H9 (cell line): ENCODE data around the gene CYP19A1. TPM values are rescaled to one million over a fixed set of nuclear protein-coding genes. Genes with fewer than 3 reads are reported as not detected.

Experiments used
- DNase-seq: peaks from one replicate; pipeline ENCODE4 v3.0.0-alpha.2; 2017
- H2AFZ ChIP-seq: one replicate; pipeline ENCODE4 v1.6.1; 2013; ENCODE audit warnings: mild to moderate bottlenecking, low read length, control low read depth, moderate library complexity
- H2AK5ac ChIP-seq: 2 replicates; pipeline ENCODE4 v1.6.1; 2013; ENCODE audit warnings: low read length, control low read depth, mixed read lengths; ENCODE audit not compliant: insufficient read length
- H2BK120ac ChIP-seq: one replicate; pipeline ENCODE4 v1.6.1; 2013; ENCODE audit warnings: low read depth, mild to moderate bottlenecking, low read length, control low read depth, inconsistent platforms; ENCODE audit not compliant: poor library complexity, severe bottlenecking
- H2BK12ac ChIP-seq: 2 replicates; pipeline ENCODE4 v1.6.1; 2013; ENCODE audit warnings: low read length, control low read depth, mixed read lengths, low read depth; ENCODE audit not compliant: insufficient read length
- H2BK15ac ChIP-seq: 2 replicates; pipeline ENCODE4 v1.6.1; 2013; ENCODE audit warnings: low read depth, low read length, control low read depth
- H2BK20ac ChIP-seq: one replicate; pipeline ENCODE4 v1.6.1; 2013; ENCODE audit warnings: low read depth, mild to moderate bottlenecking, low read length, control low read depth, inconsistent platforms; ENCODE audit not compliant: poor library complexity, severe bottlenecking
- H2BK5ac ChIP-seq: 2 replicates; pipeline ENCODE4 v1.6.1; 2013; ENCODE audit warnings: low read length, control low read depth, mixed read lengths; ENCODE audit not compliant: insufficient read length
- H3K14ac ChIP-seq: 2 replicates; pipeline ENCODE4 v1.6.1; 2013; ENCODE audit warnings: low read length, control low read depth; ENCODE audit not compliant: insufficient read depth
- H3K18ac ChIP-seq: 2 replicates; pipeline ENCODE4 v1.6.1; 2013; ENCODE audit warnings: low read depth, mild to moderate bottlenecking, mixed read lengths, low read length, control low read depth; ENCODE audit not compliant: insufficient read length
- H3K23ac ChIP-seq: 2 replicates; pipeline ENCODE4 v1.6.1; 2013; ENCODE audit warnings: low read length, control low read depth, mixed read lengths, low read depth; ENCODE audit not compliant: insufficient read length
- H3K23me2 ChIP-seq: 2 replicates; pipeline ENCODE4 v1.6.1; 2013; ENCODE audit warnings: low read depth, mild to moderate bottlenecking, mixed read lengths, low read length, control low read depth; ENCODE audit not compliant: insufficient read length, poor library complexity, severe bottlenecking
- H3K27ac ChIP-seq: 2 replicates; pipeline ENCODE4 v1.5.1; 2013; ENCODE audit warnings: low read length, control low read depth, mixed read lengths, low read depth; ENCODE audit not compliant: insufficient read length
- H3K27me3 ChIP-seq: 2 replicates; pipeline ENCODE4 v1.6.1; 2013; ENCODE audit warnings: low read length, control low read depth, inconsistent platforms; ENCODE audit not compliant: insufficient read depth
- H3K4ac ChIP-seq: 2 replicates; pipeline ENCODE4 v1.6.1; 2013; ENCODE audit warnings: low read depth, mild to moderate bottlenecking, control low read depth, inconsistent platforms, low read length, moderate library complexity
- H3K4me1 ChIP-seq: 2 replicates; pipeline ENCODE4 v1.6.1; 2013; ENCODE audit warnings: low read length, control low read depth, inconsistent platforms; ENCODE audit not compliant: insufficient read depth
- H3K4me2 ChIP-seq: 2 replicates; pipeline ENCODE4 v1.6.1; 2013; ENCODE audit warnings: low read length, control low read depth, mixed read lengths; ENCODE audit not compliant: insufficient read length, insufficient read depth
- H3K56ac ChIP-seq: 2 replicates; pipeline ENCODE4 v1.6.1; 2013; ENCODE audit warnings: low read depth, mild to moderate bottlenecking, mixed read lengths, low read length, control low read depth; ENCODE audit not compliant: insufficient read length
- H3K79me1 ChIP-seq: 2 replicates; pipeline ENCODE4 v1.6.1; 2013; ENCODE audit warnings: low read depth, mild to moderate bottlenecking, moderate library complexity, low read length, control low read depth, inconsistent platforms; ENCODE audit not compliant: insufficient read depth, poor library complexity, severe bottlenecking
- H3K79me2 ChIP-seq: 2 replicates; pipeline ENCODE4 v1.6.1; 2013; ENCODE audit warnings: low read length, control low read depth, inconsistent platforms; ENCODE audit not compliant: insufficient read depth
- H3K9ac ChIP-seq: 2 replicates; pipeline ENCODE4 v1.6.1; 2013; ENCODE audit warnings: low read length, control low read depth, mixed read lengths; ENCODE audit not compliant: insufficient read length; ENCODE audit errors: extremely low read depth
- H3K9me3 ChIP-seq: one replicate; pipeline ENCODE4 v1.6.1; 2013; ENCODE audit warnings: low read depth, low read length, inconsistent platforms; ENCODE audit not compliant: control insufficient read depth
- H3T11ph ChIP-seq: one replicate; pipeline ENCODE4 v1.6.1; 2013; ENCODE audit warnings: mild to moderate bottlenecking, low read length, control low read depth, inconsistent platforms
- H4K20me1 ChIP-seq: one replicate; pipeline ENCODE4 v1.6.1; 2013; ENCODE audit not compliant: control insufficient read depth, insufficient read length, insufficient read depth
- H4K5ac ChIP-seq: 2 replicates; pipeline ENCODE4 v1.6.1; 2013; ENCODE audit warnings: low read depth, mild to moderate bottlenecking, mixed read lengths, low read length, control low read depth; ENCODE audit not compliant: insufficient read length
- H4K8ac ChIP-seq: replicated peaks from 2 replicates; pipeline ENCODE4 v1.6.1; 2013; ENCODE audit warnings: low read length, control low read depth, mixed read lengths, low read depth; ENCODE audit not compliant: insufficient read length
- H4K91ac ChIP-seq: 2 replicates; pipeline ENCODE4 v1.6.1; 2013; ENCODE audit warnings: low read depth, mild to moderate bottlenecking, moderate library complexity, mixed read lengths, low read length, control low read depth; ENCODE audit not compliant: insufficient read length
- H3K27ac Mint-ChIP-seq, 3 experiments: 2 replicates in 2 of 3; 3 replicates in 1 of 3; pipeline ENCODE4 v1.8.0; 2020 to 2021; ENCODE audit warnings: mixed read lengths in 3 of 3, mild to moderate bottlenecking in 1 of 3, moderate library complexity in 1 of 3
- H3K27me3 Mint-ChIP-seq: 2 replicates; pipeline ENCODE4 v1.8.0; 2021; ENCODE audit warnings: low read depth, mild to moderate bottlenecking, moderate library complexity, mixed read lengths
- H3K36me3 Mint-ChIP-seq, 3 experiments: 2 replicates in 2 of 3; 3 replicates in 1 of 3; pipeline ENCODE4 v1.8.0; 2020 to 2021; ENCODE audit warnings: low read depth in 3 of 3, mixed read lengths in 3 of 3; ENCODE audit not compliant: insufficient read depth in 1 of 3
- H3K4me1 Mint-ChIP-seq, 2 experiments: 2 replicates each; pipeline ENCODE4 v1.8.0; 2020; ENCODE audit warnings: mixed read lengths in 2 of 2
- H3K4me3 Mint-ChIP-seq, 2 experiments: 2 replicates in 1 of 2; 3 replicates in 1 of 2; pipeline ENCODE4 v1.8.0; 2020 to 2021; ENCODE audit warnings: mild to moderate bottlenecking in 2 of 2, mixed read lengths in 2 of 2, moderate library complexity in 1 of 2
- H3K9me3 Mint-ChIP-seq, 2 experiments: 2 replicates in 1 of 2; 3 replicates in 1 of 2; pipeline ENCODE4 v1.8.0; 2020; ENCODE audit warnings: mild to moderate bottlenecking in 2 of 2, mixed read lengths in 2 of 2, moderate library complexity in 1 of 2
- CTCF ChIP-seq: fragments of 200-600 bp; sonication (generic); conservative IDR thresholded peaks from 3 replicates; pipeline ENCODE4 v1.8.0; 2021; ENCODE audit warnings: antibody characterized with exemption, mild to moderate bottlenecking
- WGBS: extraction: QIAGEN DNeasy Blood & Tissue Kit; methylation state at CpG from one replicate; pipeline ENCODE4 v1.1.7; 2013; ENCODE audit warnings: missing lambda C conversion rate, low lambda C conversion rate, mixed read lengths; ENCODE audit not compliant: insufficient read length; ENCODE audit errors: extremely low coverage; 5-methylcytosine and 5-hydroxymethylcytosine counted together
- total RNA-seq: library from RNA; stranded (reverse); gene quantifications from 2 replicates; pipeline ENCODE4 v1.2.1, GENCODE V29; 2021

The CYP19A1 gene
- total RNA-seq, 1 experiment from 2014 or later, result not detected

GRCh38 chr15:51378406-51378805 is 40.0 kb upstream of the CYP19A1 start:
- no peaks in the 10 kb centered on the region for H3K27me3 ChIP-seq
- no peaks in the 10 kb centered on the region for H3K79me2 ChIP-seq
- H3K4ac ChIP-seq, result no peak overlapping the region
- H2AK5ac ChIP-seq, result no peak overlapping the region
- no peak overlapping the region for H4K5ac ChIP-seq
- H3K9me3 ChIP-seq, result no peaks in the 10 kb centered on the region
- H2BK15ac ChIP-seq, result no peak overlapping the region
- Mint-ChIP-seq H3K4me3 (no peak overlapping the region; a peak in 1 of 5 replicates), H3K27me3 (no peaks in the 10 kb centered on the region; the same call in 1 of the 2 replicates), H3K4me1 (peaks cover 4 to 7% of the 10 kb centered on the region in 2 experiments), H3K36me3 (no peaks in the 10 kb centered on the region), H3K9me3 (no peaks in the 10 kb centered on the region), H3K27ac (no peak overlapping the region; a peak in 1 of 7 replicates)
- no peak overlapping the region for H2BK120ac ChIP-seq
- no peak for TF ChIP-seq CTCF
- H4K91ac ChIP-seq, result no peak overlapping the region
- H3K4me2 ChIP-seq, result no peak overlapping the region
- no peak overlapping the region for H3K27ac ChIP-seq
- H2BK5ac ChIP-seq, result no peak overlapping the region
- no peaks in the 10 kb centered on the region for H3K4me1 ChIP-seq
- no peak overlapping the region for H3K56ac ChIP-seq
- no CpG with 5 or more reads among the region's 4 CpGs for WGBS
- H2BK12ac ChIP-seq, result no peak overlapping the region
- no peak overlapping the region for H3T11ph ChIP-seq
- H3K14ac ChIP-seq, result no peak overlapping the region
- H2AFZ ChIP-seq, result no peak overlapping the region
- H2BK20ac ChIP-seq, result no peak overlapping the region
- H3K9ac ChIP-seq, result no peak overlapping the region
- no peaks in the 10 kb centered on the region for H4K20me1 ChIP-seq
- no peak overlapping the region for H3K18ac ChIP-seq
- H3K23me2 ChIP-seq, result no peaks in the 10 kb centered on the region
- no peak overlapping the region for H3K23ac ChIP-seq
- DNase-seq, result no peak
- H3K79me1 ChIP-seq, result no peaks in the 10 kb centered on the region
- H4K8ac ChIP-seq, result no peak overlapping the region
